Transverse colon (tissue), 4 donors: Measurements from ENCODE around the gene ATP13A1.

Experiments used
- CTCF ChIP-seq, 5 experiments: fragments of 200-600 bp in 3 of 5; fragments of 450-650 bp in 2 of 5; sonication (generic) in 3 of 5; IDR thresholded peaks; 1 replicate in 2 of 5; 2 replicates in 3 of 5; pipeline ENCODE4 v1.5.1; 2016 to 2017; ENCODE audit warnings: antibody characterized with exemption in 5 of 5, inconsistent platforms in 3 of 5, mild to moderate bottlenecking in 2 of 5, moderate library complexity in 1 of 5
- POLR2A ChIP-seq: fragments of 450-650 bp; IDR thresholded peaks from one replicate; pipeline ENCODE4 v1.6.1; 2016; ENCODE audit warnings: antibody characterized with exemption, mild to moderate bottlenecking, moderate library complexity
- POLR2AphosphoS5 ChIP-seq, 3 donors: sonication (generic); formaldehyde crosslinking; IDR thresholded peaks; one replicate each; pipeline ENCODE4 v1.6.1; 2016; ENCODE audit warnings: antibody characterized with exemption in 3 of 3

GRCh38 chr19:19656451-19657396 is 6.8 kb downstream of the ATP13A1 start:
- TF ChIP-seq POLR2AphosphoS5 (IDR thresholded peaks at IDR 0.05) (no peak), CTCF (IDR thresholded peaks at IDR 0.05) (no peak), POLR2A (no peak)
